NB4 (cell line): ENCODE measurements around the gene FAM210B.

Experiments
- POLR2A ChIP-seq: IDR thresholded peaks from 2 replicates; pipeline ENCODE4 v1.6.1; 2011; ENCODE audit warnings: mild to moderate bottlenecking; ENCODE audit not compliant: insufficient read length; ENCODE audit errors: extremely low read depth
- TF ChIP-seq, protein P1 (sequence below): IDR thresholded peaks from one replicate; pipeline ENCODE4 v1.5.1; 2012; ENCODE audit warnings: low read depth, low read length

DNA sequence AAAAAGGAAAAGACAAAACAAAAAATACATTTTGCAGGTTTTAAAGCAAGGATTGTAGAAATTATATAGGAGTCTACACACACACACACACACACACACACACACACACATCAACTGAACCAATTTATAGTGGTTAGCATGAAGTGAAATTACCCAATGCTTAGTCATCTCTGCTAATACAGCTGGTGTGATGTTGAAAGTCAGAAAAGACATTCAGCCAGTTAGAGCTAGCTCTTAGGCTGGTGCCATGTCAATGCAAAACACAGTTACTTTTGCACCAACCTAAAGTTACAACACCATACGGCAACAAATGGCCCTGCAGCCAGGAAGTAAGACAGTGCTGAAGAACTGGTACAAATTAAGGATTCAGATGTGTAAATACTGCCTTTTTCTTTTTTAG, 15.2 kb downstream of the FAM210B start:
- TF ChIP-seq, protein P1, sequence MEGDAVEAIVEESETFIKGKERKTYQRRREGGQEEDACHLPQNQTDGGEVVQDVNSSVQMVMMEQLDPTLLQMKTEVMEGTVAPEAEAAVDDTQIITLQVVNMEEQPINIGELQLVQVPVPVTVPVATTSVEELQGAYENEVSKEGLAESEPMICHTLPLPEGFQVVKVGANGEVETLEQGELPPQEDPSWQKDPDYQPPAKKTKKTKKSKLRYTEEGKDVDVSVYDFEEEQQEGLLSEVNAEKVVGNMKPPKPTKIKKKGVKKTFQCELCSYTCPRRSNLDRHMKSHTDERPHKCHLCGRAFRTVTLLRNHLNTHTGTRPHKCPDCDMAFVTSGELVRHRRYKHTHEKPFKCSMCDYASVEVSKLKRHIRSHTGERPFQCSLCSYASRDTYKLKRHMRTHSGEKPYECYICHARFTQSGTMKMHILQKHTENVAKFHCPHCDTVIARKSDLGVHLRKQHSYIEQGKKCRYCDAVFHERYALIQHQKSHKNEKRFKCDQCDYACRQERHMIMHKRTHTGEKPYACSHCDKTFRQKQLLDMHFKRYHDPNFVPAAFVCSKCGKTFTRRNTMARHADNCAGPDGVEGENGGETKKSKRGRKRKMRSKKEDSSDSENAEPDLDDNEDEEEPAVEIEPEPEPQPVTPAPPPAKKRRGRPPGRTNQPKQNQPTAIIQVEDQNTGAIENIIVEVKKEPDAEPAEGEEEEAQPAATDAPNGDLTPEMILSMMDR = no peak
- no peak for TF ChIP-seq POLR2A
